HG02763 (cell line): ENCODE data around the gene BUB3.

Source experiments
- ATAC-seq: cut with Tn5 transposase; IDR thresholded peaks from one replicate; pipeline ENCODE4 v1.9.1; 2021; ENCODE audit warnings: mild to moderate bottlenecking, moderate library complexity; ENCODE audit not compliant: unreplicated experiment

BUB3 gene

DNA sequence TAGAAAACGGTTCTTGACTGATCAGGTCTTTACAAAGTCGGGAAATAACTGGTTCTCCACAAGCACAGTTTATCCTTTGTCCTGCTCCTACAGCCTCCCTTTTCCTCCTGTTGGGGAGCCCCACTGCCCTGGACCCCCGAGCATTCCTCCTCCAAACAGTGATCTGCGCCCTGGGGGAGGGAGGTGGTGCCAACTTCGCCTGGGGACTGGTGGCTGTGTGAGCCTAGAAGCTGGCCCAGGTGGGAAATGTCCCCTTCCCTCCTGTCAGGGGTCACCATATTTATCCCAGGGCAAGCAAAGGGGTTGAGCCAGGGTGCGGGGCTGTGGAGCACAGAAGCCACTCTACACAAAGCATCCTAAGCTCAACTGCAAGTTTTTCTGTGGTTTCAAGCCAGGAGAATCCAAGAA, 13.2 kb upstream of the BUB3 start:
- ATAC-seq, result no peak

DNA sequence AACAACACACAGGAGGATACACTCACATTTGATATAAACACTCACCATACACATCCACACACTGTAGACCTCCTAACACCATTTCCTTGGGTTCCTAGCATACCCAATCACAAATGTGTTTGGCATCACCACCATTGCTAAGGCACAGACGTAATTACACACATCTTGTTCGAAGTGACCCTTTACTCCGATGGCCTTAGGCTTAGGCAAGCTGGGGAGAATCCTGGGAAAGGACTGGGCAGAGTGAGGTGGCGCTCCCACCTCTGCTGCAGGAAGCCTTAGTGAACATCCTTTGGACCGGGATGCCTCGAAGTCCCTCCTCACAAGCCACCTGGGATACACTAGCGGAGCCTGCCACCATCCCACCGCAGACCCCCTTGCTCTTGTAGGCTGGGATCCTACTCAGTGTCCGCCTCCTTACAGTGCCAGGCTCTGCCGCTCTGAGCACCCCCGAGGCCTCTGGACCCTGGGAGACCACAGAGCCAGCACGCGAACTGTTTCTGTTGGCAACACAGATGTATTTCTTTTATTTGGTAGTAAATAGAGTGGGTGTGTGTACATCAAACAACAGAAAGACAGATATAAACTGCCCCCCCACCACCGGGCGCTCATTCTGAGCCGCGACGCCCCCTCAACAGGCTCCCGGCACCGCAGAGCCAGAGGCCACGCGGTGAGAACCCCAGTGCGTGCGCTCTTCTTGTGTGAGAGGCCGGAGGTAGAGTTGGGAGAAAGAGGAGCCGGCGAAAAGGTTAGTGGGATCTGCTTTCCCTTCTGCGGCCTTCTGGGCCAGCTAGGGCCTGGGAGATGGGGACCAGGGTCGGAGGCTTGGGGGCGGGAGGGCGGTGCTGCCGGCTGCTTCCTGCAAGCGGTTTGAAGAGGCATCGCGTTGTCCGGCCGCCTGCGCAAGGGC, 12.2 kb upstream of the BUB3 start:
- no peak for ATAC-seq

DNA sequence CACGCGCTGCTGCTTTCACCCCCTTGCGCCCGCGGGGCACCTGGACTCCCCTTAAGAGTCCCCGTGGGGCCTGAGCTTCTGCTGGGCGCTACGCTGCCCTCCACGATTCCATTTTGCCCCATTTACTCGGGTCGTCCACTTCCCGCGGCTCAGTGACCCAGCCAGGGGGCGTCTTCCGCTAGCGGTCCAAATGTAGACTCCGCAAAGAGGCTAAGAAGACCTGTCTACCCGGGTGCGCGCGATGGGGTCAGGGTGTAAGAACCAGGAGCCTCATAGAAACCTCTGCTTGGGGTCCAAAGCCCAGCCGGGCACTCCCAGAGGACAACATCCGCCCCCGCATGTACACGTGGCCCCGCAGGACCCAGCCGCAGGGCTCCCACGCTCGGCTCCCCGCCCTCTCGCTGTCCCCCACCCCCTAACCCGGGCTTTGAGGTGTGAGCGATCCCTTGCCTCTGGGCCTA, 11.5 kb upstream of the BUB3 start:
- ATAC-seq, result no peak

DNA sequence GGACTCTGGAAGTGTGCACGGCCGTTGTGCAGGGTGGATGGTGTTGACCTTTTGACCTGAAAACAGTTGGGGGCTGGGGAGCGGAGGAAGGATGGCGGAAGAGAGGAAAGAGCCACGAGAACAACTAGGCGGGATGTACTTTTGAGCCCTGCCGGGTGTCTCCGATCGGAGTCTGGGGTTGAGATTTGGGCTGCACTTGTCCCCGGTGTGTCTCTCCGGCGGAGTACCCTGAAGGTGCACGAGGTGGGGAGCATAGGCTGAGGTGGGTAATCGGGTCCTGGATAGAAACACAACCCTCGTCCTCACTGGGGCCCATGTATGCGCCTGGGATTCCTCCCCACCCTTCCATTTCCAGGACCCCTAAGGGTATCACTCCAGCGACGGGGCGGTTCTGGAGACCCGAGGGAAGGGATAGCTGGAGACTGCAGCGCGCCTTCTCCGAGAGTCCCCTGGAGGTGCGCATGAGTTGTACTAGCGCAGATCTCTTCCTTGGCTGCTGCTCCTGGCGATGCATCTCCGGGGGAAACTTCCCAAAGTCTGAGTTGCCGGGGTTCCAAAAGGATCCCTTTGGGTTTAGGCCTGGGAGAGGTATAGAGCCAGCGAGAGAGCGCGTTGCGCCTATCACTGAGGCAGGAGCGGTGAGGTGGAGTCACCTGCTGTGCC, 10.9 kb upstream of the BUB3 start:
- no peak for ATAC-seq

DNA sequence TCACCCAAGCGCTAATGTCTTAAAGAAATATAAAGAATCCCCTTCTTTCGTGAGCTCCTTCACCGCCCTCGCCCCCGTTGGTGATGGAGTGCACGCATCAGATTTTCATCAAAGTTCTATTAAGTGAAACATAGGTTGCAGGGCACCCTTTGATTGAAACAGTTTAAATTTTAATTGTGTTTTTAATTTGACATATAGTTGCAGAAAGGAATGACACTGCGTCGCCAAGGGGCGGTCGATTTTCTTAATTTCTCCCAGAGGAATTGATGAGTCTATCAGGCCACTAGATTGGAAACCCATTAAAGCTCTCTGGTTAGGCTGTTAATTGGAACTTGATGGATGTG, 10.4 kb upstream of the BUB3 start:
- ATAC-seq, result no peak

DNA sequence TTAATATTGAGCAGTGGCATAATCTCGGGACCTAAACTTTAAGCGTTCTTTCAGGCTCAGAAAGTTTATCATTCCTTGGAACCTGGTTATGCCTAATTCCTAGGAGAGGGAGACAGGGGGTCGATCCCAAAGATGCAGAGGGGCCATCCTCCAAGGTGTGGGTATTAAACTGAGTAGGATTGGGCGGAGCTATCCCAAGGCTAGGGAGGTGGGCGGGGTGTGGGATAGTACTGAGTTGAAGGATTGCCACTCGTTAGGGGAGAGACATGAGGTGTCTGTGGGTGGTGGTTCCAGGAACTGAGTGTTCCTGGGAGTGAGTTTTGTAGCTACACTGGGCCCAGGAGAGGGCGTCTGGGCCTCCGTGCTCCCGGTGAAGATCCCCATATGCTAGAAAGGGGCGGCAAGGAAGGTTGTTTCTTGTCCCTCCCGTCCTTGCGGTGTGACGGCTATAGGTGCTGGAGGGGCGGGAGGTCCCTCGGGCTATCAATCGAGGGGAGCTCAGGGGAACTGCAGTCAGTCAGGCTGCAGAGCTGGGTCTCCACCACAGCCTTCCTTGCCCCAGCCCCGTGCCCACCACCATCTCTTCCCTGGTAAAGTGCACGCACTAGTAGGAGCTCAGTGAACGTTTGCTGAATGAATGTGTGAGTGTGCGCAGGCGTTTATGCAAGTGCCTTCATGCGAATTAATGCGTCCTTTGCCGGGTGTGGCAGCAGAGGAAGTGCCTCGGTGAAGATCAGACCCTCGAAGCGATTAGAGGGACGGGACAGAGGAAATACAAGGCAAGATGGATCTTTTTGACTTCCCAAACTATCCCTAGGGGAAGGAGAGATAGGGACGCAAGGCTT, 9.3 kb upstream of the BUB3 start:
- ATAC-seq, result no peak

DNA sequence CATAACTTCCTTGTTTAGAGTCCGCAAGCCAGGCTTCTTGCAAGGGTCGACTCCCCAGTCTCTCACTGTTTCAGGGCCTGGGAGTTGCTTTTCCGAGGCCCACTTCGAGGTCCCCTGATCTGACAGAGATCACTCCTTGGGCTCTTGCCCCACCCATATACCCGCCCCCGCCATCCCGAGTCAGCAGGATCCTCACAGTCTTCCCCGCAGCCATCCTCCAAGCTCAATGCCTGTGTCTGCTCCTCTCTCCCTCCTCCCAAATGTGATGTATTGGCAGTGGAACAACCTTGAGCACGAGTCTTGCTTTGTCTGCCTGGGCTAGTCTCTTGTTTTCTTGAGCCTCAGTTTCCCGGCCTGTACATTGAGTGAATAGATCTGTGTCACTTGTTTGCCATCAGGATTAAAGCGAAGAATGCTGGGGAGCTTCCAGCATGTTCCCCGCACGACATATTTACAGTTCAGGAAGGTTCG, 8.6 kb upstream of the BUB3 start:
- ATAC-seq, result no peak

DNA sequence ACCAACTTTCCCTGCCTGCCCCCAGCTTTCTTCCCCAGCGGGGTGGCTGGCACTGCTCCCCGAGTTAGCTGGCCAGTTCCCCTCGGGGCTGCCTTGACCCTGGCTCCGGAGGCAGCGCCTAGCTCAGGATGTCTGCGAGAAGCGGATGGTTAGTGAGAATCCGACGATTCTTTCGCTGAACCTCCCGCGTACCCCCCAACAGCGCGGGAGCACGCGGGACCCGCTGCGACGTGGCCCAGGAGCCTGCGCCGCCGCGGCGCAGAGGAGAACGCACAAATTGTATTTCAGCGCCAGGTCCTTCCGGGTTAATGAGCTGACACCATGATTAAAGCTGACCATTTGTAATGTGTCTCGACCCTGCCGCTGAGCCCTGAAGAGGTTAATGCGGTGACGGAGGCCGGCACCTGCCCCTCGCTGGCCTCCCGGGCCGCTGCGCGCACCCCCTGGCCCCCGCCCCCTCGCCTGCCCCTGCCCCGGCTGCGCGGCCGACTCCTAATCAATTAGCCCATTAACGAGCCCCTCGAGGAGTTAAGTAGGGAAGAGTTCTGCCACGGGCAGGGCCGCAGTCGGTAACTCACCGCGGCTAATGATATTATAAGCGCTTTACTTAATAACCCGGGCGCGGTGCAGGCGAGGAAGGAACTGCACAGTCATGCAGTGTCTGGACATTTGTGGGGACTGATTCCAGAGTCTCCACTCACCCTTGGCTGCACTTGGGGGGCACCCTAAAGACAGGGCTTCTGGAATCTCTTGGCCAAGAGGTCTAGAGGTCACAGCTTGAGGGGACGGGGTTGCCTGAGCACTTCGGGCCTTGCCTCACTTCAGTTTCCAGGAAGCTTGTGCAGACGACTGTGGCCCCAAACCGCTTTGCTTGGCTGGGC, 7.9 kb upstream of the BUB3 start:
- ATAC-seq, result no peak

DNA sequence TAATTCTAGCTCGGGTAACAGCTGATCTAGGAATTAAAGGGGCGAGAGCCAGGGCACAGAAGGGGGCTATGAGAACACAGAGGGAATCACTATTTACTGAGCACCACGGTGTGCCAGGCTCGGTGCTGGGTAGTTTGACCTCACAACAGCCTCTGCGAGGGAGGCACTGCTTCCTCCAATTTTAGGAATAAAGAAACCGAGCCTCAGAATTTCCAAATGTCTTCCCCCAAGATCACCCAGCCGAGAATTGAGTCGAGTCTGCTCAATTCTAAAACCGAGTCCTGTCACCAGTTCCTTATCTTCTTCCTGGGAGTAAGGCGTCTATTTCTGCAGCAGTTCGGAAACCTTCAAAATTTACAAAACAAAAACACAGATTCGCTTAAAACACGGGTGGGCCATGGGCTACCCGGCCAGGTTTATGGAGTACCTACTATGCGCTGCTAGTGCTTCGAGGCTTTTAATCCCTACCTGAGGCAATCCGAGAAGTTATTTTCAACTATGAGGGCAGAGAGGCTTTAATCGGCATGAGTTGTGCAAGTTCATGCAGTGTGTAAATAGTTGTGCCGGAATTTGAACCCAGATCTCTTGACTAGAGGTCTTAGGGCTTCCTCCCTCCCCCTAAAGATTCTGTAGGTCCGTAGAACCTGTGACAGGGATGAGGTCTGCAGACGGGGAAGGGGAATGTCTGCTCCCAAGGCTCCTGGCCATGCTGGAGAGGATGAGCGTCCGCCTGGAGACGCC, 7.1 kb upstream of the BUB3 start:
- ATAC-seq, result no peak

DNA sequence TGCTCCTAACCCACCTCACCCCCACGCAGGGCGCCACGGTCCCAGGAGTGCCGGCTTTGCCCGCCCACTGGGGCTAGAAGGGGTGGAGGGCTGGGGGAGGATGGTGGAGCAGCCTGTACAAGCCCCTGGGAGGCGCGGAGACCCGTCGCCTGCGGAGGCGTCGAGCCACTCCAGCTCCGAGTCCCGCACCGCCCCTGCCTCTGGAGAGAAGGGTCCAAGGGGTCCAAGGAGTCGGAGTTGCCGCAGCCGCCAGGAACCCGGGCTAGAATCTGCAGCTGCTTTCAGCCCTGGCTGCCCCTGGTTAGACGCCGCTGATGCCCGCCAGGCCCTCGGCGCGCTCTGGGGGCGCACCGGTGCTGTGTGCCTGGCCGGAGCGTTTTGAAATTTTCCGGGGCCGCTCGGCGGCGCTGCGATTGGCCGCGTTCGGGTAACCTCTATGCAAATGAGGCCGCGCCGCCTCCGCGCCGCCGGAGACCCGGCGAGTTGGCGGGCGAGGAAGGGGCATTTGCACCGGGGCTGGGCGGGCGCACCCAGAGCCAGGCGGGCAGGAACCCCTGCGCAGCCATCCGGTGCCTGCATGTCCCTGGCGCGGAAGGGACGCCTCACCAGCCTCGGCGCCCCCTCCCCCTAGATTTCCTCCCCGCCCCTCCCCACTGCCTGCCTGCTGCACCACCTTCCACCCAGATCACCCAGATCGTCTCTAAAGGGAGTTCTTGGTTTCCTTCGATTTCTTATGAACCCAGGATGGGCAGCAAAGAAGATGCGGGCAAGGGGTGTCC, 6.4 kb upstream of the BUB3 start, which contains the start of gene HMX2:
Gene HMX2 (plus strand): TSS at position 502 of the 779 bp plus-strand sequence. CDS start 243 bp downstream, at position 745.
- no peak for ATAC-seq

DNA sequence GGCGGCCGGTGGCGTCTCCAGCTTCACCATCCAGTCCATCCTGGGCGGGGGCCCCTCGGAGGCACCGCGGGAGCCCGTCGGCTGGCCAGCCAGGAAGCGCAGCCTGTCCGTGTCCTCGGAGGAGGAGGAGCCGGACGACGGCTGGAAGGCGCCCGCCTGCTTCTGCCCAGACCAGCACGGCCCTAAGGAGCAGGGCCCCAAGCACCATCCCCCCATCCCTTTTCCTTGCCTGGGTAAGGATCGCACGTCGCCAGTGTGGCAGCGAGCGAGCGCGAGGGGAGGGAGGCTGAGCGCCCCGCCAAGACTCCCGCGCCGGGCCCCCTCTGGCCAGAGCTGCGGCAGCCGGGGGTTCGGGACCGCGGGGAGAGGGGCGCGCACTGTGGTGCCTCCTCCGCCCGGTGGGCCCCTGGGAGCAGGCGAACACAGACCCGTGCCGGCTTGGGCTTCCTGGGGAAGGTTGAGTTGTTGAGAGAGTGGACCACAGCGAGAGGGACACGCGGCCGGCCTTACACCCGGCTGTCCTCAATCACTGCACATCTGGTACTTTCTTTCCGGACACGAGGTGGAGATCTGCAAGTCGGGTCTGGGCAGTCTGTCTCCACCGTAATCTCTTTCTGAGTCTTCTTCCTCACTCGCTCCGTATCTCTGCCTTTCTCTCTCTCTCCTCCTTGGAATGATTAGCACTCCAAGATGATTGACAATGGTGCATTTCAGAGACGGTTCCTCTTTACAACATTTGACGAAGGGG, 5.6 kb upstream of the BUB3 start:
- ATAC-seq, result no peak

DNA sequence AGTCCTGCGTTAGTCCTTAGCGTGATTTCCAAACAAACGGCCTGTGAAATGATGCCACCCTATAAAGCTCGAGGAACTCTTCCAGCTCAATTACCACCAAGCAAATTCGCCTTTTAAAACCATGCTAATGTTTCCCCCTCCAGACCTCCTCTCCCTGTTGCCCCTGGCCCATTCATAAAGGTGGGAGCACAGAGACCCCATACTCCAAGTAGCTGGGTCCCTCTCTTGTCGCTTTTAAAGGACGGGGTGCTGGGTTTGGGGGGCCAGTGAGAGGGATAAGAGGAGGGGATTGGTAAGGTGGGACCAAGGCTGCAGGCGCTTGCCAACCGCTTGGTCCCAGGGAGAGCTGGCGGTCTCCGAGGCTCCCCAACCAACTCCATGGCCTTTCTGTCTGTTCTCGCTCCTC, 5.0 kb upstream of the BUB3 start:
- ATAC-seq, result no peak

DNA sequence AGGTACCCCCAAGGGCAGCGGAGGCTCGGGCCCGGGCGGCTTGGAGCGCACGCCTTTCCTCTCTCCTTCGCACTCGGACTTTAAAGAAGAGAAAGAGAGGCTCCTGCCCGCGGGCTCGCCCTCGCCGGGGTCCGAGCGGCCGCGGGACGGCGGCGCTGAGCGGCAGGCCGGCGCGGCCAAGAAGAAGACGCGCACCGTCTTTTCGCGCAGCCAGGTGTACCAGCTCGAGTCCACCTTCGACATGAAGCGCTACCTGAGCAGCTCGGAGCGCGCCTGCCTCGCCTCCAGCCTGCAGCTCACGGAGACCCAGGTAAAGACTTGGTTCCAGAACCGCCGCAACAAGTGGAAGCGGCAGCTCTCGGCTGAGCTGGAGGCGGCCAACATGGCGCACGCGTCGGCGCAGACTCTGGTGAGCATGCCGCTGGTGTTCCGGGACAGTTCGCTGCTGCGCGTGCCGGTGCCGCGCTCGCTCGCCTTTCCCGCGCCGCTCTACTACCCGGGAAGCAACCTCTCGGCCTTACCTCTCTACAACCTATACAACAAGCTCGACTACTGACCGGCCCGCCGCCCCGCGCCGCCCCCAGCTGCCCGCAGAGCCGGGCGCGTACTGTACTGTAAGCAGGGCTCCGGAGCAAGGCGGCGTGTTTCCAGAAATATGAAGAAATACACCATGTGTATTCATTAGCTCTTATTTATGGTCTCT, 4.5 kb upstream of the BUB3 start:
- no peak for ATAC-seq

DNA sequence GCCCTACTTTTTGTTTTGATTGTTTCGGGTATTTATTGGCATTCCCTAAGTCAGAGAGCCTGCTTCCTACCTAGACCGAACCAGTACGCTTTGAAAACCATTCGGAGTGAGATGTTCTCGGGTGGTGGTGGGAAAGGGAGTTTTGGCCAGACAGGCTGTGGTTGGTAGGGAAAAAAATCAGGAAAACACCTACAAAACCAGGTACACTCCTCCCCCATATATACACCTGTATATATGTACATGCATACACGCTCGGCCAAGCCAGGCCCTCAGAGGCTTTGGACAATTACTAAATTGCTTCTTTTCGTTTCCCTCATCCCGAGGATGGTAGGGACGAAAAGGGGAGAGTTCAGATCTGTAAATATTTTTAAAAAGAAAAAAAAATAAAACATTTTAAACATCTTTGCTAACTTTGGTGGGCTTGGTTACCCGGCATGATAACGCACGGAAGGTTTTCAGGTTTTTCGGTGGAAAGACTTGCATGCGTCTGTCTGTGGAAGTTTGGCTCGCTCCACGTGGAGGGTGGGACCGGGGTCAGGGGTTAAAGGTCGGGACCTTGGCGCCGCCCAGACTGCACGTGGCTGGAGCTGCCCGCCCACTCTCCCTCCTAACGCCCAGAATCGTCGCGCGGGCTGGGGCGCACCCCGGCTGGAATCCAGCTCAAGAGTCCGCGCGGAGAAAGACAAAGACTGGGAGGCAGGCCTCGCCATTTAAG, 3.8 kb upstream of the BUB3 start:
- ATAC-seq, result no peak

DNA sequence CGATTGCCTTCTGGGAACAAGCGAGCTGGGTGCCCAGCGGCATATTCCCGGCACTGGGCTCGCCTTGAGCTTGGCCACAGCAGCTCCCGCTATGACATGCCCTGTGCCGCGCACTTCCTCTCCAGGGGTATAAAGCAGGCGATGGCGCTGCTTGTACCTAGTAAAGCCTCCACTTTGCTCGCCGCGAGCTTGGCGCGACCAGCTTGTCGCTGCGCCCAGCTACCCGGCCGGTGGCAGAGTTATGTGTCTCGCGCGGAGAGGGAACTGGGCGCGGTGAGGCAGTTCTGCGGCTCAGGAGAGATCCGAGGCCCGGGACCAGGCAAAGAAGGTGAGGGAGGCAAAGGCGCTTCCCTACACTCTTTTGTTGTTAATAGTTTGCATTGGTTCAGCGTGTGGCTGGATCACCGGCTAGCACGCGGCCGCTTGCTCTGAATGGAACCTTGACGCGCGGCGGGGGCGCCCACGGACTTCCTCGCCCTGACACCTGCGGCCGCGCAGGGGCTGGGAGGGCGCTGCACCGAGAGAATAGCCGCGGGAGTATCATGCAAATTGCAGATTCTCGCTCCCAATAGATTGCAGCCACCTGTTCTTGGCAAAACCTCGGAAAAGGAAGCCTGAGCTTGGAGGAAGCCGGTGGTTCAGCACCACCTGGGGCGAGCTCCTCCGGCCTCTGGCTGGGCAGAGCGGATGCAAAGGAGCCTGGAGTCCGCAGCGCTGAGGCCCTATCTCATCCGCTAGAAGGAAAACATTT, 3.0 kb upstream of the BUB3 start:
- ATAC-seq, result no peak

DNA sequence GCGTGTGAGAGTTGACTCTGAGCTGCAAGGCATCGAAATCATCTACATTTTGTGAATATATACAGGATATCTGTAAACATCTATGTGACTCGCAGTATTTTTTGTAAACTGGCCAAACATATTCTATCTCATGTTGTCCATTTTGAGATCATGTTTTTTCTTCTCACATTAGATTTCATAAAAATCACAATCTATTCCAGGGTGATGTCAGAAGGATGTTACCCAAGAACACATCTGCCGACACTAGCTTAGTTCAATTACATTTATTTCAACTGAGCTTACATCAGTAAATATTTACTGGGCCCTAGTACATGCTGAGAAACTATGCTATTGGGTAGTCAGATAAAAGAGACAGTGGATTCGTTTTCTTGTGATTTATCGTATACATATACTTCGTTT, 2.5 kb upstream of the BUB3 start:
- no peak for ATAC-seq
